HG02588 (cell line): ENCODE measurements around the gene SOX4.

ENCODE experiments used
- ATAC-seq: cut with Tn5 transposase; IDR thresholded peaks from one replicate; pipeline ENCODE4 v1.9.1; 2021; ENCODE audit warnings: mild to moderate bottlenecking, moderate library complexity; ENCODE audit not compliant: unreplicated experiment

The SOX4 gene

GRCh38 chr6:21612067-21612745 is 18.7 kb downstream of the SOX4 start:
- no peak for ATAC-seq

DNA sequence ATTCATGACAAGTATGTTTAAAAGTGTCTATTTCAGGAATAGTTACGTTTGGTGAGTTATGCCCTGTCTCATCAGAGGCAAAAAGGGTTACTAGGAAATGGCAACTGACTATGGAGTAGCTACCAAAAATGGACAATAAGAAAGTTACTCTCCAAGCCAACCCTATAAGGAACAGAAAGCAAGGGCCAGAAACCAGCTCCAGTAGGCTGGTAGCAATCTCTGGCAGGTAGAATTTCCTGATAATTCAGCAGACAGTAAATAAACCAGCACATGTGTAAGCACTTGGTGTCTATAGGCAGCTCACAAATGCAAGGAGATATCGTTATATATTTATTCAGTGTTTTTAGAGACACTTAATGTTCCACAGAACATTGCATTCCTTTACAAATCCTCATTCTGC is 20.3 kb downstream of the SOX4 start:
- ATAC-seq: no peak

- ATAC-seq: no peak
These were observed 20.7 kb downstream of the SOX4 start for GRCh38 chr6:21614226-21614625.

DNA sequence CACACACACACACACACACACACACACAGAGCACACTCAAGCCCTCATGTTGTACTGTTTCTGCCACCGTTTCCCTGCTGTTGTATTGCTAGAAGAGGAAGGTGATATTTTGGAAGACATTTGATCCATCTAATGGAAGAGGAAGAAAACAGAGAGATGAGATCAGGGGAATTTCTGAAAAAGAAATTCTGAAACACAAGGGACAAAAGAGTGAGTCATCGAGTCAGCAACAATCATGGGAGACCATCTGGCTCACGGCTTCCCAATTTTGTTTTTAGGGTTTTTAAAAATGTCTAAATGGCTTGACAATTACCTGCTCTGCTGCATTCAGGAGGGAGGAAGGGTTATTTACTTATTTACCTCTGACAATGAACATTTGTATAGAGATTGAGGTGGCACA is 22.0 kb downstream of the SOX4 start:
- no peak for ATAC-seq

- no peak for ATAC-seq
These were observed 22.5 kb downstream of the SOX4 start for GRCh38 chr6:21616005-21616404.

DNA sequence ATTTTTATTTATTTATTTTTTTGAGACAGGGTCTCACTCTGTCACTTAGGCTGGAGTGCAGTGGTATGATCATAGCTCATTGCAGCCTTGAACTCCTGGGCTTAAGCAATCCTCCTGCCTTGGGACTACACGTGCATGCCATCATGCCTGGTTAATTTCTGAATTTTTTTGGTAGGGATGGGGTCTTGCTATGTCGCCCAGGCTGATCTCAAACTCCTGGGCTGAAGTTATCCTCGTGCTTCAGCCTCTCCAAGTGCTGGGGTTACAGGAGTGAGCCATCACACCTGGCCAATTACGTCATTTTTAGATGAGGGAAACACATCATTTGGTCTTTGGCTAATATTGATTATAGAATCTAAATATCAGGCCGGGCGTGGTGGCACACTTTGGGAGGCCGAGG is 32.1 kb downstream of the SOX4 start:
- ATAC-seq: no peak

DNA sequence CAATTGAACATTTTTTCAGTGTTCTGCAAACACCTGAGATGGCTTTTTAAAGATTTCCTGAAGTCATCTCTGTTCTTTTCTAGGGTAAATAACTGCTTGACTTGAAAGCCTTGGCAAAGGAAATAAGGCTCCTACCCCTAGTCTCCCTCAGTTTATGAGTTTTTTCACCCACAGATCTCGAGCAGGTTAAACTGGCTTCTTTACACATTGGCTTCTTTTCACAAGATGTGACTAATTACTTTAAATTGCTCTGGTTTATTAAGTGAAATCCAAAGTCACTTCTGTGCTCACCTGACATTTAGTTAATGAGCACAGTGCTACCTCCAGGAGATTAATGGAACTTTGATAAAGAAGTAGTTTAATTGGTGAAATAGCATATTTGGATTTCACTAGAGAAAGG is 33.2 kb downstream of the SOX4 start:
- no peak for ATAC-seq

DNA sequence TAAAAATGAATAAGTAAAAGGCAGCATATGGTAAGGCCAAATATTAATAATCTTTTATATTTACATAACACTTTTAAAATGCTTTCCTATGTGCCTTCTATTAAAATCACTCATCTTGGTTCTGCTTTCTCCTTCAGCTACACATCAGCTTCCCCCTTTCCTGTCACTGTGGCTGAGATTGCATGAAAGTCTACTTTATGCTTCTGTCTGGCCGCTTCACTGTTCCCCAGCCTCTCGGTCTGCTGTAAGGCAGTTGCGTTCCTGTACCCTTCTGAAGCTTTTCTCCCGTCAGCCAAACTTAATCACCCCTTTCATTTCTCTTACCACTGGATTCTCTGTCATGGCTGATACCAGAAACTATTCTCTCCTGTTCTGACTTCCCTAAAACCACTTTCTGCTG is 34.6 kb downstream of the SOX4 start:
- no peak for ATAC-seq

DNA sequence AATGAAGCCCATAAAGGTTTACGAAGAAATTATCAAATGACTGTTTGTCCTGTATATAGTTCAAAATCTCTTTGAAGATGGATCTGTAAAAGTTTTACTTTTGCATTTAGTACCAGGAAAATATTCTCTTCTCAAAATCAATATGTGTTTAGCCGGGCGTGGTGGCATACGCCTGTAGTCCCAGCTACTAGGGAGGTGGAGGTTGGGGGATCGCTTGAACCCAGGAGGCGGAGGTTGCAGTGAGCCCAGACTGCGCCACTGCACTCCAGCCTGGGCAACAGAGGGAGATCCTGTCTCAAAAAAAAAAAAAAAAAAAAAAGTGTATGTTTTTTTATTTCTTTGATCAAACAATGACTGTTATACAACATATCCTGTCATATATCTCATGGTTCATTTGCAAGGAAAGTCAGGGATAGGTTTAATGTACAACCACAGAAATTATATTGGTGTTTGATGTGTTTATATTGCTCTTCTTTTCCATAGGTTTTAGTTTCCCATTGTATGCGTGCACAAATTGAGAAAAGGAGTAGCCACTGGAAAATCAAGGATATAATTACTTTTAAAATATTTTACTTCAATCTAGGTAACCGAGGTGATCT is 40.1 kb downstream of the SOX4 start:
- no peak for ATAC-seq

- ATAC-seq: no peak
These were observed 41.0 kb downstream of the SOX4 start for GRCh38 chr6:21634582-21634981.

GRCh38 chr6:21636876-21637275 is 43.3 kb downstream of the SOX4 start:
- no peak for ATAC-seq

- no peak for ATAC-seq
These were observed 45.8 kb downstream of the SOX4 start for GRCh38 chr6:21639316-21639715.
